Spinal cord (tissue), 10 donors: ENCODE measurements around the gene IGF2. TPM values are rescaled to one million over a fixed set of nuclear protein-coding genes. Genes with fewer than 3 reads are reported as not detected.

Source experiments
- DNase-seq, 6 donors: peaks; one replicate each; pipeline versions ENCODE4 v3.0.0 to v3.0.0-alpha.2; 2013 to 2015; ENCODE audit warnings: low spot score in 6 of 6, low read depth in 4 of 6
- H3K27ac ChIP-seq: one replicate; pipeline ENCODE4 v1.5.1; 2013; ENCODE audit warnings: low read depth, low read length, control low read depth
- H3K27me3 ChIP-seq: one replicate; pipeline ENCODE4 v1.6.1; 2013; ENCODE audit warnings: low read length; ENCODE audit not compliant: control insufficient read depth, insufficient read depth
- H3K36me3 ChIP-seq: one replicate; pipeline ENCODE4 v1.6.1; 2013; ENCODE audit warnings: low read length; ENCODE audit not compliant: control insufficient read depth, insufficient read depth
- H3K4me1 ChIP-seq: one replicate; pipeline ENCODE4 v1.6.1; 2013; ENCODE audit warnings: low read length; ENCODE audit not compliant: control insufficient read depth, insufficient read depth
- H3K4me3 ChIP-seq: one replicate; pipeline ENCODE4 v1.5.1; 2013; ENCODE audit warnings: low read depth, low read length, control low read depth
- H3K9me3 ChIP-seq: one replicate; pipeline ENCODE4 v1.6.1; 2013; ENCODE audit warnings: low read length; ENCODE audit not compliant: control insufficient read depth, insufficient read depth
- WGBS: methylation state at CpG from one replicate; pipeline ENCODE4 v1.1.5; 2013; ENCODE audit warnings: missing lambda C conversion rate; ENCODE audit not compliant: insufficient coverage; 5-methylcytosine and 5-hydroxymethylcytosine counted together
- polyA plus RNA-seq, 2 donors: library from polyadenylated mRNA; unstranded; fragments of 120-200 nt; gene quantifications; one replicate each; pipeline ENCODE4 v1.2.1, GENCODE V29; 2013; ENCODE audit not compliant: insufficient read length in 2 of 2
- total RNA-seq, 2 donors: library from RNA; depleted of rRNA in 1 of 2; stranded (reverse); fragments of 120-200 nt in 1 of 2; fragments of >200 nt in 1 of 2; gene quantifications; one replicate each; pipeline versions ENCODE4 v1.2.3 to v1.2.4, GENCODE V29; 2013 to 2014
- donor health status: healthy.

IGF2 gene
- total and polyA plus RNA-seq, 4 donors, result 132 to 558 (median 281) TPM

DNA sequence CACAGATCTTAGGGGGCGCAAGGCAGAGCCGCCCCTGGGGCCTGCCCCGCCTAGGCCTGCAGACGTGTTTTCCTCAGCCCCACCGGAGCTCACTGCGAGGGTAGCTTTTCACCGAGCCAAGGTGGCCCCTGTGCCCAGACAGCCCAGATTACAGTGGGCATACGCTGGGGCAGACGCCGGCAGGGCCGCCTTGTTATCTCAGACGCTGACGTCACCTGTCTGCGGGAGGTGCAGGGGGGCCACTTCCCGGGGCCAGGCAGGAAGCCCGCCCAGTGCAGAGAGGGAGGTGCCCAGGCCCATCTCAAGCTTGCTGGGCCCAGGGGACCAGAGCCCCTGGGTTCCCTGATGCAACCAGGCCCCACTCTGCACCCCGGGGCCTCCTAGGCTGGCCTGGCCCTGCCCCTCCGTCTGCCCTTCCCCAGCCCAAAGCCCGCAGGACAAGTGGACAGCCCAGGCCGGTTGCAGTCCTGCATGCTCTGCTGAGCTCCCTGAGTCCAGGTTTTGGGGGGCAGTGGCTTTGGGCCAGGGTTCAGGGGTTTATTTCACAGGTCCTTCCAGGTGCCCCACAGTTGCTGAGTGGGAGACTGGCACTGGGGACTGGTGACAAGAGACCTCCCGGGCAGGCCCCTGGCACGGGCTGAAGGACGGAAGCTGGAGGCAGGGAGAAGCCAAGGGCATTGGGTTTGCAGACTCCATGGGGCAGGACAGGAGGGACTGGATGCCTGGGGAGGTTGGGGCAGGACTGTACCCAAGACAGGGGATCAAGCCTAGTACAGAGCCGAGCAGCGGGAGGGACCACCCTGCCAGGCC lies 38.6 kb downstream of the IGF2 start:
- Histone ChIP-seq H3K36me3 (no peaks in the 10 kb centered on the region), H3K4me1 (peaks cover 39% of the 10 kb centered on the region), H3K4me3 (no peak overlapping the region), H3K27me3 (no peaks in the 10 kb centered on the region), H3K9me3 (no peaks in the 10 kb centered on the region), H3K27ac (no peak overlapping the region)
- no peak for DNase-seq
- WGBS, result 73% methylated on average over 24 of the region's 25 CpGs

DNA sequence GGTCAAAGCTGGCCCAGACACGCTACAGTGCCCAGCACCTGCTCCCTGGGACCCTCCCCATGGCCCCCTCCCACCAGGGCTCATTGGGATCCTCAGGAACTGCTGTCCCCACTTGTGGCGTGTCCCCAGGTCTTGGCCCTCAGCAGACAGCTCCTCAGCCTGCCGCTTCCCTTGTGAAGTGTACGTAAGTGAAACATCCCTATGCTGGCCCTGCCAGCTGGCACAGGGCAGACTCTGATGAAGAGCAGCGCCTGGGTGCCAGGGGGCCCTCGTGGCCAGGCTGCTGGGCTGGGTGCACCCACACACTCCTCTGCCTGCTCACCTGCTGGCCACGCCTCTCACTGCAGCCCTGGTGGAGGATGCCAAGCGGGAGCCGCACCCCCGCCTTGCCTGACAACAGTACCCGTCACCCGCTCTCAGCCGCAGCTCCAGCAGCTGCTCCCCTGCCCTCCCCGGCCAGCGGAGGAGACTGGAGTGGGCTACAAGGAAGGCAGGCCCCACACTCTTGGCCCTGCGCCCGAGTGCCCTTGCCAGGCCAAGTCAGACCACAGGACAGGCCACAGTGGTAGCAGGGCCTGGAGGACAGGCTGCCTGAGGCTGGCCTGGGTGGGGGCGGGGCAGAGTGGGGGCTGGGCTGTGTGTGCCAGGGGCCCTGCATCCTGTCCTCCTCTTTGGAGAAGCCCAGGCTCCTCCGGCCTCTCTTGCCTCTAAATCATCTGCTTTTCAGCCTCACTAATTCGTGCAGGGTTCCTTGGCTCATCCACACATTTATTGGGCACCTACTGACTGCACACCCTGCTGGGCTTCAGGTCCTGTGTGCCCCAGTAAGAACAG lies 39.5 kb downstream of the IGF2 start:
- peak in 1 of 6 donors; percentile 2 for DNase-seq
- no peaks in the 10 kb centered on the region for H3K9me3 ChIP-seq
- H3K27me3 ChIP-seq, result no peaks in the 10 kb centered on the region
- H3K27ac ChIP-seq, result no peak overlapping the region
- peaks cover 39% of the 10 kb centered on the region for H3K4me1 ChIP-seq
- 59% methylated on average over 20 of the region's 20 CpGs for WGBS
- no peak overlapping the region for H3K4me3 ChIP-seq
- no peaks in the 10 kb centered on the region for H3K36me3 ChIP-seq

DNA sequence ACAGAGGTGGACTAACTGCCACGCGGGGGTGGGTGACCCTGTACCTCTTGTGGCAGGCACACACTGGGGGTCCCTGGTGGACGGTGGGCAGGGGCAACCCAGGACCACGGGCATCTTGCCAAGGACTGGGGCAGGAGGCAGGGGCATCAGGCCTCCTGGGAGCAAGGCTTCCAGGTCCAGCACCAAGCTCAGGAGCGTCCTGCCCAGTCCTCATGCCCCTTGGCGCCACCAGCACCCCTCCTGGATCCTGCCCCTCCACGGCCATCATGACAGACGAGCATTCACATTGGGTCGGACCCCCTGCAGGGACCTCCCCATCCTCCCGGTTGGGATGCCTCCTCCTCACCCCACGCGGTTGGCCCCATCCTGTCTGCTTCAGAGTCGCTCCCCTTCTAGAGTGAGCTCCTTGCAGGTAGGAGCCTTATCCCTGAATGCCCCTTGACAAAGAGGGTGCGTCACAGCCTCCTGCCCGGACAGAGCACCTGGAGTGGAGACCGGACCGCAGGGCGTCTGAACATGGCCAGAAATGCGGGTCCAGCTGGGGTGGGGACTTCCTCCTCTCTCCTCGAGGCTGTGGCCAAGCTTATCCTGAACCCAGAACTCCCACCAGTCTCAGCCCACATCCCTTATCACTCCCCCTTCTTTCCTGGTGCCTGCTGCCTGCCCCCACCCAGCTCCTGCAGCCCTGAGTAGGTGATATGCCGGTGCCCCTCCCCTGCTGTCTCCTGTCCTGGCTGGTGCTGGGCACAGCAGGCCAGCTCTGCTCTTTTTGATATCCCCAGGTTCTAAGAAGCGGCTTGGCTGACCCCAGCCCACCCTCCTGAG lies 40.3 kb downstream of the IGF2 start:
- H3K4me3 ChIP-seq, result no peak overlapping the region
- H3K36me3 ChIP-seq, result no peaks in the 10 kb centered on the region
- WGBS, result 83% methylated on average over 22 of the region's 22 CpGs
- no peak overlapping the region for H3K27ac ChIP-seq
- peaks cover 39% of the 10 kb centered on the region for H3K4me1 ChIP-seq
- no peaks in the 10 kb centered on the region for H3K27me3 ChIP-seq
- DNase-seq, result no peak
- no peaks in the 10 kb centered on the region for H3K9me3 ChIP-seq

DNA sequence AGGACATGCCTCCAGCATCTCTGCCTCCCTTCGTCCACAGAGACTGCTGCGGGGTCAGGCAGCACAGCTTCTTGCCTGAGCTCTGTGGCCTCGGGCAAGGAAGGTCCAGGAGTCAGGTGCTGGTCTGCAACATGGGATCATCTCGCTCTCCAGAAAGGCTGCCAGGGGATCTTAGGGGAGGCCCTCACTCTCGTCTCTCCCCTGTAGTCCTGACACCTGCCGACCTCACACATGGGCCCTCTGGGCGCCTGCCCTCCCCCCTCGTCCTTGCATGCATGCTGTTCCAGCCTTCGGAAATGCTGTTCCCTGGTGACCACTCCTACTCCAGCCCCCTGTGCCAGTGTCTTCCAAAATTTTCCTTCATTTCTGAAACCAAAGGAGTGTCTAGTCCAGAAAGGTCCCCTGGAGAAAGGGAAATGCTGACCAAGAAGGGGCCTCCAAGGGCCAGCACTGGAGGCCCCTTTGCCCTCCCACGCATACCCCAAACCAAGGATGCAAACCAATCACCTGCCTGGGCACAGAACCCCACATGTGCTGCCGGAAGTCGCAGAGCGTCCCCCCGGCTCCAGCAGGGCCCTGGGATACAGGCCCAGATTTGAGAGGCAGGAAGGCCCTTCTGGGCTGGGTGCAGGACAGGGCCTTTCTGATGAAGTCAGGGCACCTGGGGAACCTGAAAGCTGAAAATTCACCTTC lies 41.0 kb downstream of the IGF2 start:
- H3K27me3 ChIP-seq, result no peaks in the 10 kb centered on the region
- H3K36me3 ChIP-seq, result no peaks in the 10 kb centered on the region
- H3K4me1 ChIP-seq, result peaks cover 39% of the 10 kb centered on the region
- peak overlapping the region; percentile 78 for H3K27ac ChIP-seq
- no peaks in the 10 kb centered on the region for H3K9me3 ChIP-seq
- no peak overlapping the region for H3K4me3 ChIP-seq
- DNase-seq, result no peak
- WGBS, result 87% methylated on average over 14 of the region's 14 CpGs

DNA sequence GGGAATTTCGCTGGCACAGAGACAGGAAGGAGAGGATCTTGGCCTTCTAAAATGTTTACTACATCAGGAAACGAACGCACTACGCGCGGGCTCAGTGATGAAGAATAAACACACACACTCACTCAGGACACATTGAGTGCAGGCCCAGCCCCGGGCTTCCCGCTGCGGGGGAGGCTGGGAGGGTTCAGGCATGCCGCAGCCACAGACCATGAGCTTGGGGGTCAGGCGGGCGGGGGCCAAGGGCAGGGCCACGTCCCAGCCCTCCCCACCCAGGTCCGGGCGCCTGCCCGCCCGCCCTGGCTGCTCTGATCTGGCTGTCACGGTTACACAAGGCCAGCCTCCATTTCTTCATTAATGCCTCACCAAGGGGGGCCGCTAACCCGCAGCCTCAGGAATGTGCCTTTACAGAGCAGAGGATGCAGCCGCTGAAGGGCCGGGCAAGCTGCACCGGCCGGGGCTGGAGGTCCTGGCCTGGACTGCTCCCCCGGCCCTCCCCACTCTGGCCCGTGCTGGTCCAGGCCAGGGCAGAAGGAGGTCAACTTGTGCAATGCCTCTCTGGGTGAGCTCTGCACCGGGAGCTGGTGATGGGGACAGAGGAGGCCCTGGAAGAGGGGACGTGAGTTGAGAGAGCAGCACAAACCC lies 41.7 kb downstream of the IGF2 start:
- peak overlapping the region; percentile 78 for H3K27ac ChIP-seq
- H3K9me3 ChIP-seq, result no peaks in the 10 kb centered on the region
- H3K27me3 ChIP-seq, result no peaks in the 10 kb centered on the region
- peak in 2 of 6 donors; percentile 32 to 67 for DNase-seq
- 21% methylated on average over 23 of the region's 28 CpGs for WGBS
- H3K4me3 ChIP-seq, result no peak overlapping the region
- no peaks in the 10 kb centered on the region for H3K36me3 ChIP-seq
- H3K4me1 ChIP-seq, result peaks cover 43% of the 10 kb centered on the region

DNA sequence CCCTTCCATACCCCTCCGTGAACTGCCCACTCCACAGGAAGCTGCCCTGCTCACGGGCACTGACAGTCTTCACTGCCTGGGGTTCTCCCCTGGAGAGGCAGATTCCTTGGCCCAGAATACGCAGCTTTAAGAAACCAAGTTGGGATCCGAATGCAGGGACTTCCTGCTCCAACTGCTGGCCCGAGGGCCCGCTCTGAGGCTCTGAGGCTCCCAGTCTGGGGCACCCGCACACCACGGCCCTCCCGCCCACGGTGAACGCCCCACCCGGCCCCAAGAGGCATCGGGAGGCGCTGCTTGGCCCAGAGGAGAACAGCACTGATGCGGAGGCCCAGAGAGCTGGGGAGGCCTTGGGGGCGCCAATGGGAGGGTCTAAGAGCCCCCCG lies 42.3 kb downstream of the IGF2 start:
- Histone ChIP-seq H3K27me3 (no peaks in the 10 kb centered on the region), H3K36me3 (no peaks in the 10 kb centered on the region), H3K9me3 (no peaks in the 10 kb centered on the region), H3K4me3 (no peak overlapping the region), H3K27ac (peak overlapping the region; percentile 78), H3K4me1 (peaks cover 44% of the 10 kb centered on the region)
- WGBS, result 56% methylated on average over 17 of the region's 17 CpGs
- DNase-seq, result no peak

DNA sequence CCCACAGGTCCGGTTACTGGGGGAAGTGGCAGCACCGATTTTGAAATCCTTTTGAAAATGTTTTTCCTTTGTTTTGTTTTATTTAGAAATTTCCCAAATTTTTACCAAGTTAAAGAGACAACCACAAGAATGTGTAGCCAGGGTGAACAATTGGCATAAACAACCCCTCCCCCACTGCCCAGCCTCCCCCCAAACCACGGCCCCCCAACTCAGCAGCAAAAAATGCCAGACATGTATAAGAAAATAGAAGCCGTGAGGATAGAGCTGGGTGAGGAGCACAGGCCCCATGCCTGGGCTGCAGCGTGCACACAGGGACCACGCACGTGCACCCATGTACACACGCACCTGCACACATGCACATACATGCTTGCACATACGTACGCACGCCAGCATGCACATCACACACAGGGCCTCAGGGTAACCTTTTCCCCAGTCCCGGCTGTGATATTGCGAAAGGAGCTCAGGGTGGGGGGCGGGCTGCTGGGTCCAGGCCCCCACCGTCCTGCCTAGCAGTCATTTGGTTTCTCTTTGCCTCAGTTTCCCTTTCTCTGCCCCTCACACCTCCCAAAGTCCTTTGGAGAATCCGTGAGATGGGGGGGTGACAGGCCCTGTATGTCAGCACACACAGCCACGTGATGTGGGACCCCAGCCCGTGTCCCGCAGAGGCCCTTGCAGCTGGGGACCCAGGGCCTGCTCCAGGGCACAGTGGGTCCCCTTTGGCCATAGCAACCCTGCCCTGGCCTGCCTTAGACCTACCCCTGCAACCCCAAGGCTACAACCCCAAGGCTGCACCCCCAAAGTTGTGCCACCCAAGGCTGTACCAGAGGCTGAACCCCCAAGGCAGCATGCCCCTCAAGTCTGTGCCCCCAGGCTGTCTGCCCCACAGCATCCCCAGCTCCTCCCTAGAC lies 42.9 kb downstream of the IGF2 start:
- H3K27me3 ChIP-seq, result no peaks in the 10 kb centered on the region
- no peaks in the 10 kb centered on the region for H3K36me3 ChIP-seq
- no peaks in the 10 kb centered on the region for H3K9me3 ChIP-seq
- H3K4me3 ChIP-seq, result no peak overlapping the region
- no peak for DNase-seq
- H3K4me1 ChIP-seq, result peaks cover 44% of the 10 kb centered on the region
- peak overlapping the region; percentile 78 for H3K27ac ChIP-seq
- 94% methylated on average over 17 of the region's 19 CpGs for WGBS

DNA sequence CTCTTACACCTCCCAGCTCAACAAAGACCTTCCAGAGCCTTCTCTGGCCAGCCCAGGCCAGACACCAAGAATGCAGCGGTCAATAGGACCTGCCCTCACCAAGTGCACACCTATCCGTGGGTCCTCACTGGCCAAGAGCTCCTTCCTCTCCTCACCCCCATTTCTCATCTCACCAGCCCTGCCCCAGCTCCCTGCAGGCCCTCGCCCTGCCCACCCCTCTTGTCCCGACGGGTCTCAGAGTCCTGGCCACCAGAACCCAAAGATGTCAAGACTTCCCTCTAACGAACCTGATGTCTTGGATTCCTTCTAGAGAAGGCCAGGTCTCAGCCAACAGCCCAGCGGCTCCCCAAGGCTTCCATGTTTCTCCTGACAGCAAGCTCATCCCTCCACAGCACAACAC lies 43.6 kb downstream of the IGF2 start:
- DNase-seq, result no peak
- no peaks in the 10 kb centered on the region for H3K36me3 ChIP-seq
- H3K4me1 ChIP-seq, result peaks cover 47% of the 10 kb centered on the region

More for the DNA sequence above, 43.6 kb downstream of the IGF2 start:
- H3K4me3 ChIP-seq, result no peak overlapping the region
- no peak overlapping the region for H3K27ac ChIP-seq
- no peaks in the 10 kb centered on the region for H3K27me3 ChIP-seq
- WGBS, result 93% methylated on average over 6 of the region's 7 CpGs
- no peaks in the 10 kb centered on the region for H3K9me3 ChIP-seq
